ENCODE data around the gene FSTL1. TPM values are rescaled to one million over a fixed set of nuclear protein-coding genes. Genes with fewer than 3 reads are reported as not detected.

The FSTL1 gene
- total and polyA plus RNA-seq, 2 of the 8 experiments (the other 6 are each of a cell fraction or from before 2014, with no cell fraction given), result 158 to 516 TPM

DNA sequence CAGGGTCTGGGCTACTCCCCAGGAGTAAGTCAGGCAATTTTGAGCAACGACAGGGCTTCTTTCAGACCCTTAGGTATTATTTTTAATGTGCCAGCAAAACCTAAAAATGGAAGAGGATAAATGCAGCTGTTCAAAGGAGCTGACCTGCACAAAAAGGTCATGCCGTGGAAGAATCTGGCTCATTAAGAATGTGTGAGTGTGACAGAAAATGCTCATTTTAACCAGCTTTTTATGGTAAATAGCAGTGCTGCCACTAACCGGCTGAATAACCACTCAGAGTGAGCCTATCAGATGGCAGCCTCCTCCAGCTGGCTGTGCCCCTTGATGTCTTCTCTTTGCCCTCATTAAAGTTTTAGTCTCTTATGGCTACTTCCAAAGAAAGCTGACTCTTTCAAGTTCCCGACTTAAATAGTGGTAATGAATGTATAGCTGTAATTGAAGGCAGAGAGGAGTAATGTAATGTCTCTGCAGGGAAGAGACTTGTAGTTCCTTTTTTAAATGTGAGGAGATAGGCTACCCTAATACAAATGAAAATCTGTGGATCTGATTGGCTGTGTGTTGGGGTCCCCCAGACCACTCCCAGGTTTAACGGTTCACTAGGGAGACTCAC lies 9.5 kb upstream of the FSTL1 start (continued):
- TF ChIP-seq GTF2F1 (IDR thresholded peaks at IDR 0.05; ENCODE audit: borderline replicate concordance, low read depth, low read length) (no peak), RBBP5 (IDR thresholded peaks at IDR 0.05; ENCODE audit: borderline replicate concordance, low read depth, low read length) (no peak), HDAC6 (IDR thresholded peaks at IDR 0.05; ENCODE audit: low read depth, low read length) (no peak), ZNF274 (IDR thresholded peaks at IDR 0.05; ENCODE audit: borderline replicate concordance, extremely low read depth, low read length) (no peak), POLR2A (IDR thresholded peaks at IDR 0.05; ENCODE audit: control extremely low read depth in 1 of 2, low read depth in 2 of 2, low read length in 2 of 2) (no peak)
